Forelimb muscle (tissue), 1 donor: ENCODE data around the gene OR10W1. TPM values are rescaled to one million over a fixed set of nuclear protein-coding genes. Genes with fewer than 3 reads are reported as not detected.

Source experiments
- DNase-seq: peaks from one replicate; pipeline ENCODE4 v3.0.0-alpha.2; 2013; ENCODE audit warnings: low read depth
- polyA plus RNA-seq: library from polyadenylated mRNA; unstranded; fragments of 120-200 nt; gene quantifications from one replicate; pipeline ENCODE4 v1.2.1, GENCODE V29; 2013; ENCODE audit not compliant: insufficient read length

The OR10W1 gene
- not detected for polyA plus RNA-seq

DNA sequence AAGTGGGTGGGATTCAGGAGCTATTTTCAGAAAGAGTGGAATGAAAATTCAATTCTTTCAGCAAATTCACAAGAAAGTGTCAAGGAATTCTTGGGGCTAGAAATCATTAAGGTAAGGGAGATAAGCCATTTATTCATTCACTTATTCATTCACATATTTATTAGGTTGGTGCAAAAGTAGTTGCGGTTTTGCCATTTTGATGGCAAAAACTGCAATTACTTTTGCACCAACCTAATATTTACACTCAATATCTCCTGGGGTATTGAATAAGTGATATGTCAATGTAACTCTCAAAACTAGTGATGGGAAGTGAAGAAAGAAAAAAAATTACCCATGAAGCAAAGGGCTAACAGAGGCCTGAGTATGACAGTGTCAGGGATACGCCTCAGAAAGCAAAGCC is at the start of gene OR10W1:
Gene OR10W1, minus strand, starts transcription at position 119 of the 400 bp plus-strand sequence. CDS start 402 bp downstream, outside the sequence.
- DNase-seq, result no peak

- no peak for DNase-seq
These were observed 48.1 kb upstream of the OR10W1 start for GRCh38 chr11:58316142-58316541.

DNA sequence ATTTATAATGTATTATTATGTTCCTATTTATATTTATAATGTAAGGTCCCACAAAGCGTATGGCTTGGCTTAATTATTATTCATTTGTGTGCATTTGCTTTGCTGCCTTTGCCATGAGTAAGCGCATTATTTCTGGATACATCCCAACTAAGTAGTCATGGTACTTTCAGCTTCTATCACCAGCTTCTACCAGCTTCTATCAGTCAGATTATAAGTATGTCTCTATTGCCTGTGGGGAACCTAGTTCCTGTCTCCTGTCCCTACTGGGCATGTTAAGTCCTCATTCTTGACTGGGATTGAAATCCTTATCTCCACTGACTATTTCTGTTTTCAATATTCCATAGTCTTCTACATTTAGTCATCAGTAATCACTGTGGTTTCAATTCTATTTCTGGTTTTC is 33.5 kb upstream of the OR10W1 start:
- no peak for DNase-seq

DNA sequence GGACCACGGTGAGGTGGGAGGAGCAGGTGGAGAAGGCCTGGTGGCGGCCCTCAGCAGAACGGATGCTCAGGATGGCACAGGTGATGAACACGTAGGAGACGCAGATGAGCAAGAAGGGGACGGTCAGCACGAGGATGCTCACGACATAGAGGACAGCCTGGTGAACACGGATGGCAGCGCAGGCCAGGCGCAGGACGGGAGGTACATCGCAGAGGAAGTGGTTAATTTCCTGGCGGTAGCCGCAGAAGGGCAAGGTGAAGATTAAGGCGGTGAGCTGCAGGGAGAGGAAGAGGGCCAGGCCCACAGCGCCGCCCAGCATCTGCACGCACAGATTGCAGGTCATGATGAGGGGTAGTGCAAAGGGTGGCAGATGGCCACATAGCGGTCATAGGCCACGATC is 24.0 kb upstream of the OR10W1 start:
- no peak for DNase-seq

DNA sequence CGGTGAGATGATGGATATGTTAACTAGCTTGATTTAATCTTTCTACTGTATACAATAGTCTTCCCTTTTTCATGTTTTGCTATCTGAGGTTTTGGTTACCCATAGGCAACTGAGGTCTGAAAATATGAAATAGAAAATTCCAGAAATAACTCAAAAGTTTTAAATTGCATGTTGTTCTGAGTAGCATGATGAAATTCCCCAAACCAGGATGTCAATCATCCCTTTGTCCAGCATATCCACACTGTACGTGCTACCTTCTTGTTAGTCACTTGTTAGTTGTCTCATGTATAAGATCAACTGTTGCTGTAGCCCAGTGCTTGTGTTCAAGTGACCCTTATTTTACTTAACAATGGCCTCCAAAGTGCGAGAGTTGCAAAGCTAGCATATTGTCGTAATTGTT is 21.2 kb upstream of the OR10W1 start:
- no peak for DNase-seq

DNA sequence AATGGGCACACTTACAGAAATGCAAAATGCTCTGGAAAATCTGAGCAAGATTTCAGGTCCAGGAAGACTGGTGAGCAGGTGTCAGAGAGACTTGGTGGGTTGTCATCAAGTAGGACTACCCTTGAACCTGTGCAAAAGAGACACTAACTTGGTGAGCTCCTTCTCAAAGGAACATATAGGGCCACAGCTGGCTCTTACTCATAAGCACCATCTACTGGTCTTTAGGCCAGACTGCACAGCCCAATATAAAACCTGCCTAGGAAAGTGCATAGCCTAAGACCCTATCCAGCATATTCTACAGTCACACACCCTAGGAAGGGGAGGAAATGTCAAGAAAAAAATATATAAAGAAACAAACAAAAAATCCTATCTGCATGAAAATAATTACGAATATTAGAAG is 18.2 kb upstream of the OR10W1 start:
- no peak for DNase-seq

DNA sequence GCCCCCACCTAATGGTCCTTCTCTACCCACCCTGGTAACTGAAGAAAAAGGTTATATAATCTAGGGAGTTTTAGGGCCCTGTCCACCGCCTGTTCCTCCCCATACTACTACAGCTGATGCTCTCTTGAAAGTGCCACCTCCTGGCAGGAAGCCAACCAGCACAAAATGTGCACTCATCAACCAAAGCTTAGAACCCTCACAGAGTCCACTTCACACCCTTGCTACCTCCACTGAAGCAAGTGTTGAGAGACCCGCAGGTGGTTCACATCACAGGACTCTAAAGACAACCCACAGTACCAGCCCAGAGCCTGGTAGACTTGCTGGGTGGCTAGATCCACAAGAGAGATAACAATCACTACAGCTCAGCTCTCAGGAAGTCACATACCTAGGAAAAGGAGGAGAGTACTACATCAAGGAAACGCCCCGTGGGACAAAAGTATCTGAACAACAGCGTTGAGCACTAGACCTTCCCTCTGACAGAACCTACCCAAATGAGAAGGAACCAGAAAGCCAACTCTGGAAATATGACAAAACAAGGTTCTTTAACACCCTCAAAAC is 17.5 kb upstream of the OR10W1 start:
- no peak for DNase-seq

DNA sequence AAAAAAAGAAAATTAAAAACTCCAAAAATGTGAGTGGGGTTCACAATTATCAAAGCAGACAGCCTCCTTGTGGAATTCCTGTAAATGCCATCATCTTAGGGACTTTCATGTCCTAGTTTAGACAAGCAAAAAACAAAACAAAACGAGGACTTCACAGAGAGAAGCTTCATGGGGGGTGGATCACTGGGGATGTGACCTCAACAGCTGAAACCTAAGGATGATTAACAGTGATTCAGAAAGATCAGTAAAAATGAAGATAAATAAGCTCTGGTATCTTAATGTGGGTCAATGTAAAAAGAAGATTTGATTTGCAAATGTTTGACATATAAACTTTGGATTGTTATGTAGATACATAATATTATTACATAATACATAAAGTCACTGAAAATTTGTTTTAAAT is 8.1 kb upstream of the OR10W1 start:
- no peak for DNase-seq

GRCh38 chr11:58275002-58275401 is 6.9 kb upstream of the OR10W1 start:
- no peak for DNase-seq

DNA sequence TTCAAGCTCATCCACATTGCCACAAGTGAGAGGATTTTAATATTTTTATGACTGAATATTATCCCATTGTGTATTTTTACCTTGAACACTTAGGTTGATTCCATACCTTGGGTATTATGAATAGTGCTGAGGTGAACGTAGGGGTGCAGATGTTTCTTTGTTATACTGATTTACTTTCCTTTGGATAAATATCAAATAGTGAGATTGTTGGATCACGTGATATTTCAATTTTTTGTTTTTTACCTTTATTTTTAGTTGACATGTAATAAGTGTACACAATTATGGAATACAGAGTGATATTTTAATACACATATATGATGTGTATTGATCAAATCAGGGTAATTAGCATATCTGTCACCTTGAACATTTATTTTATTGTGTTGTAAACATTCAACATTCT is 8.1 kb downstream of the OR10W1 start:
- DNase-seq, result no peak

DNA sequence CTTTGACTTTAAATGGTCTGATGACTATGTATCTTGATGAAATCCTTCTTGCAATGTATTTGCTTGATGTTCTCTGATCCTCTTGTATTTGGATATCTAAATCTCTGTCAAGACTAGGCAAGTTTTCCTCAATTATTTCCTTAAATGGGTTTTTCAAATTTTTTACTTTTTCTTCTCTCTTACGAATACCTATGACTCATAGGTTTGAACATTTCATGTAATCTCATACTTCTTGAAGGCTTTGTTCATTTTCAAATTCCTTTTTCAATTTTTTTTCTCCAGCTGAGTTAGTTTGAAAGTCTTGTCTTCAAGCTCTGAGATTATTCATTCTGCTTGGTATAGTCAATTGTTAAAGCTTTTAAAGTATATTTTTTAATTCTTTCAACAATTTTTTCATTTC is 13.1 kb downstream of the OR10W1 start:
- no peak for DNase-seq

DNA sequence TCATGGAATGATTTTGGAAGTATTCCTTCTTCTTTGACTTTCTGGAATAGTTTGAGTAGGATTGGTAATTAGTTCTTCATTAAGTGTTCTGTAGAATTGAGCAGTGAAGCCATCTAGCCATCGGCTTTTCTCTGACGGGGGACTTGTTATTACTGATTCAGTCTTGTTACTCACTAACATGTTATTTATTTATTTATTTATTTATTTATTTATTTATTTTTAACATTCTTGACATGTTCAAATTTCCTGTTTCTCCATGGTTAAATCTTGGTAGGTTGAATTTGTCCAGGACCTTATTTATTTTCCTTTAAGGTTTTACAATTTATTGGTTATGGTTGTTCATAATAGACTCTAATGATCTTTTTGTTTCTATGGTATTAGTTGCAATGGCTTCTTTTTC is 24.1 kb downstream of the OR10W1 start:
- DNase-seq, result no peak

DNA sequence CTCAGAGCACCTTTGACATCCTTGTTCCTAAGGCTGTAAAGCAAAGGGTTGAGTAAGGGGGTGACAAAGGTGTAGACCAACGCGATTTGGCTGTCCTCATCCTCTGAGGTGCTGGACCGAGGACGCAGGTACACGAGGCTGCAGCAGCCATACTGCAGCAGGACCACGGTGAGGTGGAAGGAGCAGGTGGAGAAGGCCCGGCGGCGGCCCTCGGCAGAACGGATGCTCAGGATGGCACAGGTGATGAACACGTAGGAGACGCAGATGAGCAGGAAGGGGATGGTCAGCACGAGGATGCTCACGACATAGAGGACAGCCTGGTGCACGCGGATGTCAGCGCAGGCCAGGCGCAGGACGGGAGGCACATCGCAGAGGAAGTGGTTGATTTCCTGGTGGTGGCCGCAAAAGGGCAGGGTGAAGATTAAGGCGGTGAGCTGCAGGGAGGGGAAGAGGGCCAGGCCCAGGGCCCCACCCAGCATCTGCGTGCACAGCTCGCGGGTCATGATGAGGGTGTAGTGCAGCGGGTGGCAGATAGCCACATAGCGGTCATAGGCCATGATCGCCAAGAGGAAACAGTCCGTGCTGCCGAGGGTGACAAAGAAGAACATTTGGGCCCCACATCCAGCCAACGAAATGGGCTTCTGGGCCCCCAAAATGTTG is 40.0 kb downstream of the OR10W1 start:
- DNase-seq, result no peak

GRCh38 chr11:58222721-58223120 is 45.3 kb downstream of the OR10W1 start:
- no peak for DNase-seq

Other genes starting within 250 kb of the OR10W1 start
- gene OR9Q1, start 244.4 kb downstream of the OR10W1 start, polyA plus RNA-seq, result not detected
- gene OR6Q1, start 237.3 kb downstream of the OR10W1 start, polyA plus RNA-seq, result not detected
- gene OR9I1, start 142.7 kb downstream of the OR10W1 start, polyA plus RNA-seq, result not detected
- gene OR9Q2, start 79.2 kb downstream of the OR10W1 start, polyA plus RNA-seq, result not detected
- not detected for gene OR1S2, start 64.1 kb downstream of the OR10W1 start, polyA plus RNA-seq
- not detected for gene OR1S1, start 55.5 kb downstream of the OR10W1 start, polyA plus RNA-seq
- gene OR10Q1, start 39.3 kb downstream of the OR10W1 start, polyA plus RNA-seq, result not detected
- not detected for gene OR5B17, start 90.8 kb upstream of the OR10W1 start, polyA plus RNA-seq
- gene OR5B3, start 138.6 kb upstream of the OR10W1 start, polyA plus RNA-seq, result not detected
- not detected for gene OR5B2, start 159.9 kb upstream of the OR10W1 start, polyA plus RNA-seq
- gene OR5B12, start 174.0 kb upstream of the OR10W1 start, polyA plus RNA-seq, result not detected
- not detected for gene OR5B21, start 239.8 kb upstream of the OR10W1 start, polyA plus RNA-seq